GM12878 (cell line): ENCODE results near the gene GRK5.

Experiments used
- CREB1 ChIP-seq: IDR thresholded peaks from 2 replicates; pipeline ENCODE4 v1.6.1; 2012; ENCODE audit warnings: low read depth, mild to moderate bottlenecking, inconsistent platforms
- EP300 ChIP-seq, 2 experiments: fragments of 150-350 bp in 1 of 2; IDR thresholded peaks; 2 replicates each; pipeline ENCODE4 v1.6.1; 2011 to 2012; ENCODE audit warnings: low read depth in 2 of 2, low read length in 2 of 2, borderline replicate concordance in 1 of 2, improper control_type of control experiment in 1 of 2, inconsistent platforms in 1 of 2; ENCODE audit not compliant: control insufficient read depth in 1 of 2
- EZH2 ChIP-seq: IDR thresholded peaks from 2 replicates; pipeline ENCODE4 v1.6.1; 2012; ENCODE audit warnings: low read depth, mild to moderate bottlenecking, control low read depth, inconsistent platforms, low read length, borderline replicate concordance; ENCODE audit not compliant: control insufficient read depth
- FOXK2 ChIP-seq: fragments of 450-650 bp; IDR thresholded peaks from 2 replicates; pipeline ENCODE4 v1.6.1; 2017; ENCODE audit warnings: mild to moderate bottlenecking, moderate library complexity
- IKZF1 ChIP-seq: fragments of 450-650 bp; conservative IDR thresholded peaks from 2 replicates; pipeline ENCODE4 v1.6.1; 2017; ENCODE audit warnings: antibody characterized with exemption, mild to moderate bottlenecking
- JUNB ChIP-seq: IDR thresholded peaks from 2 replicates; pipeline ENCODE4 v1.6.1; 2016; ENCODE audit warnings: antibody characterized with exemption, mild to moderate bottlenecking
- MXI1 ChIP-seq: fragments of 150-350 bp; IDR thresholded peaks from 2 replicates; pipeline ENCODE4 v1.6.1; 2011; ENCODE audit warnings: low read depth, mild to moderate bottlenecking, inconsistent platforms, low read length, improper control_type of control experiment
- POLR2A ChIP-seq: IDR thresholded peaks from 2 replicates; pipeline ENCODE4 v1.6.1; 2011; ENCODE audit warnings: low read depth, mild to moderate bottlenecking, low read length
- TCF7 ChIP-seq: IDR thresholded peaks from 2 replicates; pipeline ENCODE4 v1.6.1; 2014; ENCODE audit warnings: antibody characterized with exemption, borderline replicate concordance
- TF ChIP-seq, protein P1 (sequence below): IDR thresholded peaks from 2 replicates; pipeline ENCODE4 v1.6.1; 2012; ENCODE audit warnings: low read length, inconsistent platforms
- TF ChIP-seq, protein P2 (sequence below), 3 experiments: IDR thresholded peaks in 2 of 3; conservative IDR thresholded peaks in 1 of 3; 2 replicates each; pipeline ENCODE4 v1.5.1; 2011; ENCODE audit warnings: low read depth in 3 of 3, low read length in 3 of 3, mild to moderate bottlenecking in 3 of 3, control low read depth in 2 of 3, moderate library complexity in 2 of 3, inconsistent platforms in 1 of 3, mixed read lengths in 1 of 3; ENCODE audit not compliant: control insufficient read depth in 2 of 3, insufficient read depth in 1 of 3; ENCODE audit errors: extremely low read depth in 1 of 3
- TF ChIP-seq, protein P3 (sequence below): IDR thresholded peaks from 2 replicates; pipeline ENCODE4 v1.6.1; 2011; ENCODE audit warnings: low read depth, low read length, improper control_type of control experiment, borderline replicate concordance
- TF ChIP-seq, protein P4 (sequence below): IDR thresholded peaks from 2 replicates; pipeline ENCODE4 v1.6.1; 2012; ENCODE audit warnings: low read depth, low read length, improper control_type of control experiment
- TF ChIP-seq, protein P5 (sequence below): IDR thresholded peaks from 2 replicates; pipeline ENCODE4 v1.6.1; 2011; ENCODE audit warnings: low read depth, mild to moderate bottlenecking, low read length, moderate library complexity, borderline replicate concordance; ENCODE audit errors: extremely low read depth

DNA sequence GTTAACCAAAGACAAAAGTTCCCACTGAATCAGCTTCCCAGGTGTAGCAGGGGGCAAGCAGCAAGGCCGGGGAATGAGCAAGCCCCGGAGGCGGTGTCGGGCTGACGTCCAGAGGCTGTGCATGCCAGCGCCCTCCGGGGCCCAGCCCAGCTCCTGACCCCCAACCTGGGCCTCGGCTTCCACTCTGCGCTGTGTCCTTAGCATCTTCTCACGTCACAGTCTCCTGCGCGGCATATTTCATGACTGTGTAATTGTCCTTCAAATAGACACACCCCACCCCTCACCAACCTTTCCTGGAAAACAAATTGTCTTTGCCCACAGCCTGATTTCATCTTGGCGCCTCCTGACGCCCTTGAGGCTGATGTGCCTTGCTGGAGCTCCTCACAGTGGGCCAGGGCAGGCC is 201.6 kb downstream of the GRK5 start:
- TF ChIP-seq, protein P1, sequence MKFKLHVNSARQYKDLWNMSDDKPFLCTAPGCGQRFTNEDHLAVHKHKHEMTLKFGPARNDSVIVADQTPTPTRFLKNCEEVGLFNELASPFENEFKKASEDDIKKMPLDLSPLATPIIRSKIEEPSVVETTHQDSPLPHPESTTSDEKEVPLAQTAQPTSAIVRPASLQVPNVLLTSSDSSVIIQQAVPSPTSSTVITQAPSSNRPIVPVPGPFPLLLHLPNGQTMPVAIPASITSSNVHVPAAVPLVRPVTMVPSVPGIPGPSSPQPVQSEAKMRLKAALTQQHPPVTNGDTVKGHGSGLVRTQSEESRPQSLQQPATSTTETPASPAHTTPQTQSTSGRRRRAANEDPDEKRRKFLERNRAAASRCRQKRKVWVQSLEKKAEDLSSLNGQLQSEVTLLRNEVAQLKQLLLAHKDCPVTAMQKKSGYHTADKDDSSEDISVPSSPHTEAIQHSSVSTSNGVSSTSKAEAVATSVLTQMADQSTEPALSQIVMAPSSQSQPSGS = no peak
- TF ChIP-seq EP300 (IDR thresholded peaks at IDR 0.05; ENCODE audit: borderline replicate concordance in 1 of 2, control insufficient read depth in 1 of 2, low read depth in 2 of 2, low read length in 2 of 2) = no peak
- no peak for TF ChIP-seq TCF7
- TF ChIP-seq JUNB = no peak
- TF ChIP-seq MXI1 = no peak
- no peak for TF ChIP-seq IKZF1
- TF ChIP-seq POLR2A = no peak
- TF ChIP-seq, protein P2, sequence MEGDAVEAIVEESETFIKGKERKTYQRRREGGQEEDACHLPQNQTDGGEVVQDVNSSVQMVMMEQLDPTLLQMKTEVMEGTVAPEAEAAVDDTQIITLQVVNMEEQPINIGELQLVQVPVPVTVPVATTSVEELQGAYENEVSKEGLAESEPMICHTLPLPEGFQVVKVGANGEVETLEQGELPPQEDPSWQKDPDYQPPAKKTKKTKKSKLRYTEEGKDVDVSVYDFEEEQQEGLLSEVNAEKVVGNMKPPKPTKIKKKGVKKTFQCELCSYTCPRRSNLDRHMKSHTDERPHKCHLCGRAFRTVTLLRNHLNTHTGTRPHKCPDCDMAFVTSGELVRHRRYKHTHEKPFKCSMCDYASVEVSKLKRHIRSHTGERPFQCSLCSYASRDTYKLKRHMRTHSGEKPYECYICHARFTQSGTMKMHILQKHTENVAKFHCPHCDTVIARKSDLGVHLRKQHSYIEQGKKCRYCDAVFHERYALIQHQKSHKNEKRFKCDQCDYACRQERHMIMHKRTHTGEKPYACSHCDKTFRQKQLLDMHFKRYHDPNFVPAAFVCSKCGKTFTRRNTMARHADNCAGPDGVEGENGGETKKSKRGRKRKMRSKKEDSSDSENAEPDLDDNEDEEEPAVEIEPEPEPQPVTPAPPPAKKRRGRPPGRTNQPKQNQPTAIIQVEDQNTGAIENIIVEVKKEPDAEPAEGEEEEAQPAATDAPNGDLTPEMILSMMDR (IDR thresholded peaks at IDR 0.05 in 2 of 3, conservative IDR thresholded peaks at IDR 0.05 in 1 of 3; ENCODE audit: control insufficient read depth in 2 of 3, extremely low read depth in 1 of 3, insufficient read depth in 1 of 3, low read depth in 3 of 3, low read length in 3 of 3) = no peak
- TF ChIP-seq FOXK2 = no peak
- TF ChIP-seq EZH2 = no peak
- TF ChIP-seq, protein P3, sequence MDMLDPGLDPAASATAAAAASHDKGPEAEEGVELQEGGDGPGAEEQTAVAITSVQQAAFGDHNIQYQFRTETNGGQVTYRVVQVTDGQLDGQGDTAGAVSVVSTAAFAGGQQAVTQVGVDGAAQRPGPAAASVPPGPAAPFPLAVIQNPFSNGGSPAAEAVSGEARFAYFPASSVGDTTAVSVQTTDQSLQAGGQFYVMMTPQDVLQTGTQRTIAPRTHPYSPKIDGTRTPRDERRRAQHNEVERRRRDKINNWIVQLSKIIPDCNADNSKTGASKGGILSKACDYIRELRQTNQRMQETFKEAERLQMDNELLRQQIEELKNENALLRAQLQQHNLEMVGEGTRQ = no peak
- no peak for TF ChIP-seq CREB1
- TF ChIP-seq, protein P4, sequence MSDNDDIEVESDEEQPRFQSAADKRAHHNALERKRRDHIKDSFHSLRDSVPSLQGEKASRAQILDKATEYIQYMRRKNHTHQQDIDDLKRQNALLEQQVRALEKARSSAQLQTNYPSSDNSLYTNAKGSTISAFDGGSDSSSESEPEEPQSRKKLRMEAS = no peak
- TF ChIP-seq, protein P5, sequence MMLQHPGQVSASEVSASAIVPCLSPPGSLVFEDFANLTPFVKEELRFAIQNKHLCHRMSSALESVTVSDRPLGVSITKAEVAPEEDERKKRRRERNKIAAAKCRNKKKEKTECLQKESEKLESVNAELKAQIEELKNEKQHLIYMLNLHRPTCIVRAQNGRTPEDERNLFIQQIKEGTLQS = no peak
